IMR-90 (cell line): ENCODE measurements around the gene EPHA6. TPM values are rescaled to one million over a fixed set of nuclear protein-coding genes. Genes with fewer than 3 reads are reported as not detected.
A peak's percentile ranks its signal among the peaks of the same experiment; 100 is the strongest.

Experiments
- ATAC-seq: fragments of 200-7000 bp; cut with Tn5 transposase; 2 replicates; pipeline ENCODE4 v1.9.1; 2020; ENCODE audit warnings: low read depth, mild to moderate bottlenecking, moderate library complexity
- Bru-seq: library from RNA; stranded (reverse); fragments of 400-500 nt; gene quantifications from one replicate; lab custom pipeline; 2021; lab: Mats Ljungman, UMichigan
- BruChase-seq, 2 experiments: library from RNA; stranded (reverse); fragments of 400-500 nt; gene quantifications; one replicate each; lab custom pipeline; 2021; lab: Mats Ljungman, UMichigan
- BruUV-seq: library from RNA; stranded (reverse); fragments of 400-500 nt; replicated peaks from 2 replicates; lab custom pipeline; 2021; lab: Mats Ljungman, UMichigan
- CTCF ChIA-PET: fragments of 300-600 bp; formaldehyde crosslinking; extraction: SDS; loops from one replicate; lab custom pipeline; 2021; ENCODE audit warnings: antibody characterized with exemption; lab: Yijun Ruan, JAX
- POLR2A ChIA-PET: fragments of 300-600 bp; sonication (Branson Sonifier 250); formaldehyde crosslinking; loops from one replicate; lab custom pipeline; 2022; ENCODE audit warnings: antibody characterized with exemption; ENCODE audit not compliant: unreplicated experiment; lab: Charles Lee
- DNase-seq: peaks from one replicate; pipeline ENCODE4 v3.0.0; 2013
- H2AFZ ChIP-seq: replicated peaks from 2 replicates; pipeline ENCODE3; 2013; ENCODE audit warnings: low read length, mild to moderate bottlenecking; ENCODE audit not compliant: poor library complexity
- H2AK5ac ChIP-seq: 2 replicates; pipeline ENCODE4 v1.6.1; 2013; ENCODE audit warnings: low read depth, low read length, inconsistent platforms
- H2AK9ac ChIP-seq: replicated peaks from 2 replicates; pipeline ENCODE3; 2013; ENCODE audit warnings: mild to moderate bottlenecking, low read depth, low read length, moderate library complexity; ENCODE audit not compliant: poor library complexity
- H2BK120ac ChIP-seq: 2 replicates; pipeline ENCODE4 v1.6.1; 2013; ENCODE audit warnings: low read depth, low read length, inconsistent platforms
- H2BK15ac ChIP-seq: 3 replicates; pipeline ENCODE4 v1.6.1; 2013; ENCODE audit warnings: low read depth, low read length, inconsistent platforms
- H2BK20ac ChIP-seq: 2 replicates; pipeline ENCODE4 v1.6.1; 2013; ENCODE audit warnings: low read depth, mild to moderate bottlenecking, inconsistent platforms, low read length, moderate library complexity
- H2BK5ac ChIP-seq: 2 replicates; pipeline ENCODE4 v1.6.1; 2013; ENCODE audit warnings: mild to moderate bottlenecking, low read depth, low read length, inconsistent platforms; ENCODE audit not compliant: poor library complexity, severe bottlenecking
- H3K14ac ChIP-seq: replicated peaks from 2 replicates; pipeline ENCODE4 v1.6.1; 2013; ENCODE audit warnings: low read depth, low read length, inconsistent platforms
- H3K18ac ChIP-seq: 2 replicates; pipeline ENCODE4 v1.6.1; 2013; ENCODE audit warnings: low read depth, low read length, control low read depth
- H3K23ac ChIP-seq: 2 replicates; pipeline ENCODE4 v1.6.1; 2013; ENCODE audit warnings: low read depth, low read length, inconsistent platforms
- H3K27ac ChIP-seq: 2 replicates; pipeline ENCODE4 v1.5.1; 2013; ENCODE audit warnings: mild to moderate bottlenecking, control low read depth, low read length; ENCODE audit not compliant: insufficient read depth
- H3K27me3 ChIP-seq: 2 replicates; pipeline ENCODE4 v1.6.1; 2013; ENCODE audit warnings: low read length; ENCODE audit not compliant: control insufficient read depth, insufficient read depth
- H3K36me3 ChIP-seq: 2 replicates; pipeline ENCODE4 v1.6.1; 2013; ENCODE audit warnings: low read length, mixed read lengths; ENCODE audit not compliant: control insufficient read depth, insufficient read depth
- H3K4ac ChIP-seq: 2 replicates; pipeline ENCODE4 v1.6.1; 2013; ENCODE audit warnings: low read depth, low read length, inconsistent platforms
- H3K4me1 ChIP-seq: 2 replicates; pipeline ENCODE4 v1.6.1; 2013; ENCODE audit warnings: low read length, mixed read lengths; ENCODE audit not compliant: control insufficient read depth, insufficient read depth
- H3K4me2 ChIP-seq: 2 replicates; pipeline ENCODE4 v1.6.1; 2013; ENCODE audit warnings: low read depth, mild to moderate bottlenecking, control low read depth, low read length, moderate library complexity
- H3K4me3 ChIP-seq: 2 replicates; pipeline ENCODE4 v1.5.1; 2013; ENCODE audit warnings: low read depth, mild to moderate bottlenecking, control low read depth, low read length, moderate library complexity; ENCODE audit not compliant: insufficient read depth
- H3K56ac ChIP-seq: 2 replicates; pipeline ENCODE4 v1.6.1; 2013; ENCODE audit warnings: low read length, inconsistent platforms; ENCODE audit not compliant: insufficient read depth; ENCODE audit errors: extremely low read depth
- H3K79me1 ChIP-seq, 2 experiments: 2 replicates each; pipeline ENCODE4 v1.6.1; 2013; ENCODE audit warnings: low read length in 2 of 2, inconsistent platforms in 1 of 2, low read depth in 1 of 2
- H3K9ac ChIP-seq: 2 replicates; pipeline ENCODE4 v1.6.1; 2013; ENCODE audit warnings: low read depth, low read length, control low read depth
- H3K9me1 ChIP-seq: 2 replicates; pipeline ENCODE4 v1.6.1; 2013; ENCODE audit warnings: low read length, inconsistent platforms; ENCODE audit not compliant: insufficient read depth
- H3K9me3 ChIP-seq: 2 replicates; pipeline ENCODE4 v1.6.1; 2013; ENCODE audit warnings: low read length; ENCODE audit not compliant: control insufficient read depth, insufficient read depth
- H4K20me1 ChIP-seq: 2 replicates; pipeline ENCODE4 v1.6.1; 2013; ENCODE audit warnings: low read length, inconsistent platforms; ENCODE audit not compliant: insufficient read depth
- H4K5ac ChIP-seq: 2 replicates; pipeline ENCODE4 v1.6.1; 2013; ENCODE audit warnings: mild to moderate bottlenecking, low read depth, low read length, control low read depth
- H4K8ac ChIP-seq, 2 experiments: 2 replicates each; pipeline ENCODE4 v1.6.1; 2013; ENCODE audit warnings: low read depth in 2 of 2, low read length in 2 of 2, control low read depth in 1 of 2, inconsistent platforms in 1 of 2
- H4K91ac ChIP-seq: 2 replicates; pipeline ENCODE4 v1.6.1; 2013; ENCODE audit warnings: low read depth, low read length, inconsistent platforms; ENCODE audit not compliant: insufficient read depth
- CEBPB ChIP-seq: IDR thresholded peaks from 2 replicates; pipeline ENCODE4 v1.6.1; 2012; ENCODE audit warnings: low read depth, low read length, improper control_type of control experiment
- CTCF ChIP-seq: conservative IDR thresholded peaks from 2 replicates; pipeline ENCODE4 v1.5.1; 2012; ENCODE audit warnings: mild to moderate bottlenecking, low read depth, low read length, improper control_type of control experiment
- MAFK ChIP-seq: IDR thresholded peaks from 2 replicates; pipeline ENCODE4 v1.6.1; 2012; ENCODE audit warnings: low read depth, low read length, improper control_type of control experiment
- MAZ ChIP-seq: IDR thresholded peaks from 2 replicates; pipeline ENCODE4 v1.6.1; 2012; ENCODE audit warnings: low read depth, mild to moderate bottlenecking, low read length, improper control_type of control experiment, moderate library complexity, borderline replicate concordance
- POLR2A ChIP-seq: IDR thresholded peaks from 2 replicates; pipeline ENCODE4 v1.6.1; 2012; ENCODE audit warnings: mild to moderate bottlenecking, low read depth, low read length
- RAD21 ChIP-seq: IDR thresholded peaks from 2 replicates; pipeline ENCODE4 v1.6.1; 2012; ENCODE audit warnings: low read length, improper control_type of control experiment
- SMC3 ChIP-seq: fragments of 150-350 bp; IDR thresholded peaks from 2 replicates; pipeline ENCODE4 v1.6.1; 2016; ENCODE audit warnings: low read depth, mild to moderate bottlenecking, antibody characterized with exemption, low read length, moderate library complexity
- WGBS, 2 experiments: methylation state at CpG; one replicate each; pipeline versions ENCODE4 v1.1.5 to v1.1.7; 2013; ENCODE audit warnings: missing lambda C conversion rate in 2 of 2; ENCODE audit not compliant: insufficient read length in 1 of 2; ENCODE audit errors: extremely low coverage in 2 of 2; 5-methylcytosine and 5-hydroxymethylcytosine counted together
- dilution Hi-C: fragments of 300-500 bp; cut with HindIII; formaldehyde crosslinking; loops from one replicate; pipeline ENCODE4 v1.14.3; 2018; ENCODE audit warnings: low sequenced_read_pairs; ENCODE audit not compliant: unreplicated experiment
- in situ Hi-C: fragments of 300-500 bp; cut with MboI; formaldehyde crosslinking; loops from 3 replicates; pipeline ENCODE4 v1.14.3; 2019; ENCODE audit warnings: low sequenced_read_pairs, inconsistent platforms, mixed read lengths
- intact Hi-C: fragments of 100-400 bp; cut with micrococcal nuclease; formaldehyde crosslinking; loops from 2 replicates; pipeline ENCODE4 v1.10.0; 2022
- long read RNA-seq: library from polyadenylated mRNA; unstranded; transcript quantifications from one replicate; pipeline ENCODE4 v2.0.0, GENCODE V29; 2021; ENCODE audit not compliant: unreplicated experiment
- polyA plus RNA-seq, 3 experiments: library from polyadenylated mRNA; depleted of rRNA; stranded (reverse); fragments of >200 nt; gene quantifications; 2 replicates each; pipeline ENCODE4 v1.2.3, GENCODE V29; 2012; ENCODE audit warnings: low replicate concordance in 1 of 3
- total RNA-seq: library from RNA; depleted of rRNA; stranded (reverse); fragments of >200 nt; gene quantifications from 2 replicates; pipeline ENCODE4 v1.2.3, GENCODE V29; 2012; rRNA removed

Gene EPHA6
- not detected in 2 replicates for total RNA-seq
- not detected in 2 replicates for polyA plus RNA-seq (2012; rRNA removed)
- not detected in 2 replicates for polyA plus RNA-seq (2012; cell fraction: cytosol; rRNA removed)
- not detected in 2 replicates for polyA plus RNA-seq (2012; cell fraction: nucleus; rRNA removed; ENCODE audit: low replicate concordance)
- percentile 3 among the genes with signal in this experiment for Bru-seq, nascent RNA
- BruChase-seq, experiment 1, labeled RNA remaining after a 6-hour chase: percentile 3 among the genes with signal in this experiment
- percentile 2 among the genes with signal in this experiment for BruChase-seq, experiment 2, labeled RNA remaining after a 2-hour chase
- long read RNA-seq: 0 reads

GRCh38 chr3:96813820-96814650 is at the start of gene EPHA6:
Gene EPHA6, plus strand, starts transcription at chr3:96814594.
- H3K79me1 ChIP-seq: no peaks in the 10 kb centered on the region
- H2AK9ac ChIP-seq: peak within 1 kb of the TSS; percentile 16
- no peak within 1 kb of the TSS for H3K9ac ChIP-seq
- H2BK20ac ChIP-seq: no peak within 1 kb of the TSS
- no TSS peak for BruUV-seq
- H3K4me1 ChIP-seq: no peaks in the 10 kb centered on the region
- H3K4ac ChIP-seq: no peak within 1 kb of the TSS
- intact Hi-C loops: no loop called here
- no peaks in the 10 kb centered on the region for H4K20me1 ChIP-seq
- H2AK5ac ChIP-seq: no peak within 1 kb of the TSS
- no peak within 1 kb of the TSS for H3K14ac ChIP-seq
- 13% methylated on average over 8 of the region's 83 CpGs; no CpG with 5 or more reads in 1 of the 2 experiments for WGBS, 2 experiments
- no peak within 1 kb of the TSS for H3K56ac ChIP-seq
- TF ChIP-seq CEBPB (no peak), SMC3 (no peak), CTCF (0 out of 2 replicates have a peak, but pooled peaks have one; percentile 18), MAFK (no peak), POLR2A (no peak), MAZ (no peak), RAD21 (no peak)
- no peak within 1 kb of the TSS for H4K8ac ChIP-seq
- H2BK5ac ChIP-seq: no peak within 1 kb of the TSS
- H4K5ac ChIP-seq: no peak within 1 kb of the TSS
- H3K27me3 ChIP-seq: peaks cover 23% of the 10 kb centered on the region
- H4K91ac ChIP-seq: no peak within 1 kb of the TSS
- H3K36me3 ChIP-seq: no peaks in the 10 kb centered on the region
- no peaks in the 10 kb centered on the region for H3K9me3 ChIP-seq
- dilution Hi-C loops: no loop called here
- H2BK15ac ChIP-seq: no peak within 1 kb of the TSS
- H3K4me2 ChIP-seq: peak within 1 kb of the TSS; percentile 73
- in situ Hi-C loops: no loop called here
- H3K4me3 ChIP-seq: peak within 1 kb of the TSS; percentile 23
- H3K18ac ChIP-seq: no peak within 1 kb of the TSS
- H3K9me1 ChIP-seq: no peaks in the 10 kb centered on the region
- CTCF ChIA-PET: no interaction called here
- ATAC-seq (peak; percentile 72), DNase-seq (peak; percentile 7)
- H2AFZ ChIP-seq: peak within 1 kb of the TSS; percentile 85
- no peak within 1 kb of the TSS for H3K27ac ChIP-seq
- POLR2A ChIA-PET: no interaction called here
- H2BK120ac ChIP-seq: no peak within 1 kb of the TSS
- H3K23ac ChIP-seq: no peak within 1 kb of the TSS
